ENCODE measurements around the gene GUCA2B.

GUCA2B gene

DNA sequence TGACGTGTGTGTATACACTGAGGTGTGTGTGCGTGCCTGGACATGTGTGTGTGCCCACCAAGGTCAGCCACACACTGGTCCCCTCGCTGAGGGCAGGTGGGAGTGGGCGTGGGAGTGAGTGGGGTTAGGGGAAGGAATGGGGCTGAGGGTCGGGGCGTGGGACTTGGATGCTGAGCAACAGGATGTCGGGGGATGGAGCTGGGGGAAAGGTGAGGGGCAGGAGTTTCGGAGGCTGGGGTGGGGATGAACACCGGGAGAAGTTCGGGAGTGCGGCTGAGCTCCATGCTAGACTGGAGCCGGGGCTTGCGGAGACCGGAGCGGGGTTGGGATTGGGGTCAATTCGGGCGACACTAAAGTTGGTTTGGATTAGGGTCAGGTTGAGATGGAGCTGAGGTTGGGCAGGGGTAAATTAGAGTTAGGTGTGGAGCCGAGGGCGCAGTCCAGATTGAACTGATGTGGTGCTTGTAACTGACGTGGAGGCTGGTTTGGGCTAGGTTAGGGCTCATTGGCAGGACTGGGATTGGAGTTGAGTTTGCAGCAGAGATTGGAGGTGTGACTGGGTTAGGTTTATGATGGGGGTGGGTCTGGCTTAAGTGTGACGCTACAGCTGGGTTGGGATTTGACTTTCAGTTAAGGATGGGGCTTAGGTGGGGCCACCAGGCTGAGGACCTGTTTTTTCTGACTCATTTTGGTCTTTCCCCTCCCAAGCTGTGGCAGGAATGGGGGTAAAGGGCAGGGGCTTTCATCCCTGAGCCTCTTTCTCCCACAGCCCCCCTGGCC is 14.6 kb downstream of the GUCA2B start:
- peaks cover 17% of the 10 kb centered on the region for H3K4me1 ChIP-seq (ENCODE audit: insufficient read depth, low read length)
- no peaks in the 10 kb centered on the region for H3K9me3 ChIP-seq (ENCODE audit: control insufficient read depth, insufficient read depth, low read length)
- no peaks in the 10 kb centered on the region for H3K36me3 ChIP-seq (ENCODE audit: insufficient read depth, low read length)
- H3K9ac ChIP-seq (ENCODE audit: low read depth, low read length): peak overlapping the region; percentile 1; the same call in 1 of the 2 replicates

DNA sequence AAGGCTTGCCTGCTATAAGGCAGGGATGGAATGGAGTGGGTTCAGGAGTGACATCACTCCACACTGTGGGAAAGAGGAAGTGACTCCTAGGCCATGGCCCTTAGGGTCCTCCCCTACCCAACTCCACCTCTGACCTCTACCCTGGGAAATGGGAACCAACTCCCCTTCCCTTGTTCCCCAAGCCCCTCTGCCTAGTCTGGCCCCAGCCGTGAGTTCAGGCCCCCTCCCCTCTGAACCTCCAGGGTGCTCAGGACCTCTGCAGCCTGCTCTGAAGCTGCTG is 15.1 kb downstream of the GUCA2B start:
- Histone ChIP-seq H3K9me3 (ENCODE audit: control insufficient read depth, insufficient read depth, low read length) (no peaks in the 10 kb centered on the region), H3K9ac (ENCODE audit: low read depth, low read length) (no peak overlapping the region; the same call in 1 of the 2 replicates), H3K36me3 (ENCODE audit: insufficient read depth, low read length) (no peaks in the 10 kb centered on the region), H3K4me1 (ENCODE audit: insufficient read depth, low read length) (peaks cover 17% of the 10 kb centered on the region)

DNA sequence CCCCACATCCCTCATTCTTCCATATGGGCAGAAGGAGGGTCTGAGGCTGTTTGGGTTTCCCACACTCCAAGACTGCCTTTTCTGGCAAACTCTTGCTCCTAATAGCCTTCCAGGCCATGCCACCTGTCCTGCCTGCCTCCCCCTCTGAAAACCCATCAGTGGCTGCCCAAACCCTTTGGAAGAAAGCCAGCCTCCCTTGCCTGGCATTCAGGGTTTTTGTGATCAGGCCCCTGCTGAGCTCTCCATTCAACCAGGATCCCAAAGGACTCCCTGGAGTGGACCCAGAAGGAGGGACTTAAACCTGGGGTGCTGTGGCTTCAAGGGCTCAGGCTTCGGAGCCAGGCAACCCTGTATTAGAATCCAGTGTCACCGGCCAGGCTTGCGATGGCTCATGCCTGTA is 15.6 kb downstream of the GUCA2B start:
- H3K9me3 ChIP-seq (ENCODE audit: control insufficient read depth, insufficient read depth, low read length): no peaks in the 10 kb centered on the region
- H3K4me1 ChIP-seq (ENCODE audit: insufficient read depth, low read length): peaks cover 17% of the 10 kb centered on the region
- H3K9ac ChIP-seq (ENCODE audit: low read depth, low read length): no peak overlapping the region
- no peaks in the 10 kb centered on the region for H3K36me3 ChIP-seq (ENCODE audit: insufficient read depth, low read length)

DNA sequence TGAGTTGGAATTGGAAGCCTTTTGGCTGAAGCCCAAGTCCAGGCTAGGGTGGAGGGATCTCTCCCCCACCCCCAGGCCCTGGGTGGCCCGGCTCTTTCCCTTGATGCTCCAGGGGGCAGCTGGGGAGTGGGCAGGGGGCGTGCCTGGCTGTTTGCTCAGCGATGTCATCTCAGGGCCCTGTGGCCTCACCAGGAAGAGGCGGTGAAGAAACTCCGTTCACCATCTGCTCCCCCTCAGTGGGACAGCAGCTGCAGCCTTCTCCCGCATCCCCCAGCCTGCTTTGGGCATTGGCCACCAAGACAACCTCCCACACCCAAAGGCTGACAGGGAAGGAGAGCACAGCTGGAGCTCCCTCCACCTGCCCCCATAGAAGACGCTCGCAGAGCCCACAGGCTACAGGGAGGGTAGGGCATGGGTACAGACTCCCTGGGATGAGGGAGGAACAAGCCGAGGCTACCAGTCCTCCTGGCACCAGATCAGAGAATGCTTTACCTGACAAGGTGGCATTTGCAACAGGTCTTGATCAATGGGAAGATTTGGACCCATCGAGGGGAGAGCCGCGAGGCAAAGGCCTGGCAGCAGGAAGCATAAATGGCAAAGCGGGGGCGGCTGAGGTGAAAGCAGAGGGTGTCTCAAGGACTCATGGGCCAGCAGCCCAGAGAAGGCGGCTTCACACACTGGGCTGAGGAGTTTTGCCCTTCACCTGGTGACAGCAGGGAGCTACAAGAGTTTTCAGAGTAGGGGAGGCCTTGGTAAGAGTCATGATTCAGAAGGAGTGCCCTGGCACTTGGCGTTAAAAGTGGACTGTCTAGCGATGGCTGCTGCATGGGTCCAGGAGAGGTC is 17.8 kb downstream of the GUCA2B start:
- Histone ChIP-seq H3K4me1 (ENCODE audit: insufficient read depth, low read length) (peaks cover 7% of the 10 kb centered on the region), H3K9ac (ENCODE audit: low read depth, low read length) (no peak overlapping the region), H3K9me3 (ENCODE audit: control insufficient read depth, insufficient read depth, low read length) (no peaks in the 10 kb centered on the region), H3K36me3 (ENCODE audit: insufficient read depth, low read length) (peaks cover 3% of the 10 kb centered on the region; the same call in 1 of the 2 replicates)

DNA sequence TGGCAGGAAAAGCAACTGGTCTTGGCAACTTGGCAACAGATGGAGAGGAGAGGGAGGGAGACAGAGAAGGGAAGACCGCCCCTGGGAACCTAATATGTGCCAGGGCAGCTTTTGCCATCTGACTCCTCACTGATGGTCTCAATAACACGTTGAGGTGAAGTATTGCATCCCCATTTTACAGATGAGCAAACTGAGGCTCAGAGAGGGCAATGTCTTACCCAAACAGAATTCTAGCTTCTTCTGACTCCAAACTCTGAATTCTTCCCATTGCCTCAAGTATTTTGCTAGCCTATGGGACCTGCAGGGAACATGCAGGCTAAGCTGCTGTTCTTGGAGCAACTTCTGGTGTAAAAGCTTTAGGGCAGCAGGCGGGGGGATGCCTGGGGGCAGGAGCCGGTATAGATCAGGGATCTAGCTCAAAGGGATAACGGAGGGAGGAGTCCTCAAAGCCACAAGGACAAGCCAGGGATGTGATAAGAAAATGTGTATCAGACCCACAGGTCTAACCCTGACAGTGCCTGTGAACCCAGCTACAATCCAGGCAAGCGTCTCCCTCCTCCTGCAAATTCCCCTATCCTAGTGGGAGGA is 18.6 kb downstream of the GUCA2B start:
- peaks cover 4% of the 10 kb centered on the region; the same call in 1 of the 2 replicates for H3K4me1 ChIP-seq (ENCODE audit: insufficient read depth, low read length)
- no peaks in the 10 kb centered on the region for H3K9me3 ChIP-seq (ENCODE audit: control insufficient read depth, insufficient read depth, low read length)
- peaks cover 3% of the 10 kb centered on the region; the same call in 1 of the 2 replicates for H3K36me3 ChIP-seq (ENCODE audit: insufficient read depth, low read length)
- H3K9ac ChIP-seq (ENCODE audit: low read depth, low read length): no peak overlapping the region

DNA sequence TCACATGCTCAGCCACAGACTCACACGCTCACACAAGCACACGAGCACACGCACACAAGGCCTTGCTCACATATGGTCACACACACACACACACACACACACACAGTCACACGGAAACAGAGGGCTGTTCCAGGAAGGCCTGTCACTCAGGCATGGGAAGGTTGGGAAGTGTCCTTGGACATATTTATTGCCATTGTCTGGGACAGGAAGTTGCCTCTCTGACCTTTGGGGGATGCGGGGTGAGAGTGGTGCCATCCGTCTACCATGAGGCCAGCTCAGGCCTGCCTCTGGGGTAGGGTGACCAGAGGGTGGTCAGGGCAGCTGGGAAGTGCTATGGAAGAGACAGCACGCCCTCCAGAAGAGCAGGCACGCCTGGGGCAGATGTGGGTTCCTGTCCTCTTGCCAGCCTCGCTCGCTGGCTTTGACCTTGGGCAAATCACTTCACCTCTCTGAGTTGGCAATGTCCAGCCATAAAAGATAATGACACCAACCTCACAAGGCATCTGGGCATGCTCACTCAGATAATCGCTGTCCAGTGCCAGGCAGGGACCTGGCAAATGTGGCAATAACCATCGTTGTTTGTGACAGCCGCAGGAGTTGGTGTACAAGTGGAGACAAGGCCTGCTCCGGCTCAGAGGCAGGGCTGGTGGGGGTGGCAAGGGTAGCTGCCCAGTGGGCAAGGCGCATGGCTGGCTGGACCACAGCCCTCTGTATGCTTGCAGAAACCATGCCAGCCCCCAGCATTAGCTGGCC is 19.3 kb downstream of the GUCA2B start:
- Histone ChIP-seq H3K9ac (ENCODE audit: low read depth, low read length) (no peak overlapping the region), H3K36me3 (ENCODE audit: insufficient read depth, low read length) (peaks cover 3% of the 10 kb centered on the region; the same call in 1 of the 2 replicates), H3K9me3 (ENCODE audit: control insufficient read depth, insufficient read depth, low read length) (no peaks in the 10 kb centered on the region), H3K4me1 (ENCODE audit: insufficient read depth, low read length) (peaks cover 4% of the 10 kb centered on the region; the same call in 1 of the 2 replicates)

DNA sequence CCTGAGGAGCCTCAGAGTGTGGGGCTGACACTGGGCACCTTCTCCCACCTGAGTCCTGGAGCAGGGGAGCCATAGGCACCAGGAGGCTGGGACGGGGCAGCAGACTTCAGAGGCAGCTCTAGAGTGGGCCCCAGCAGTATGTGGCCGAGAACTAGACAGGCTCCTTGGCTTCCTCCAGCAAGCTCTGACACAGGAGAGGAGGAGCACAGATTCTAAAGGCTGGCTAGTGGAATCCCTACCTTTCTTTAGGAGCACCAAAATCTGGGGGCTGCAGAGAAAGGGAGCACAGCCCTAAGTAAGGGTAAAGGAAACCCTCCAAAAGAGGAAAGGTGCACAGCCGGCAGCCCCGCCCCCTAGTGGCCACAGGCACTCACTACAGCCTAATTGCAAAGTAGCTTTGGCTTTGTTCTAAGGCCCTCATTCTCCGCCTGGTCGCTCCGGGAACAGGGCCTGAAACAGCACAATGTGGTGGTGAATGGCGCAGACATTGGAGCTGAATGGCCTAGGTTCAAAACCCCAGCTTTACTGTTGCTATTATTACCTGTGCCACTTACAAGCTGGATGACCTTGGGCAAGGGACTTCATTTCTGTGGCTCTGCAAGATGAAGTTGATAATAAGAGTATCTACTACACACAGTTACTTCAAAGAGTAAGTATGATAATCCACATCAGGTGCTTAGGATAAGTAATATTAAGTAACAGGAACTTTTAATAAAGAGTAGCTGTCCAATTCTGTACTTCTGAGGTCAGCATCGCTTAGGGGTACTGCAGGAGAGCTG is 20.1 kb downstream of the GUCA2B start:
- Histone ChIP-seq H3K9me3 (ENCODE audit: control insufficient read depth, insufficient read depth, low read length) (no peaks in the 10 kb centered on the region), H3K4me1 (ENCODE audit: insufficient read depth, low read length) (peaks cover under 1% of the 10 kb centered on the region; the same call in 1 of the 2 replicates), H3K36me3 (ENCODE audit: insufficient read depth, low read length) (peaks cover 3% of the 10 kb centered on the region; the same call in 1 of the 2 replicates), H3K9ac (ENCODE audit: low read depth, low read length) (no peak overlapping the region)

DNA sequence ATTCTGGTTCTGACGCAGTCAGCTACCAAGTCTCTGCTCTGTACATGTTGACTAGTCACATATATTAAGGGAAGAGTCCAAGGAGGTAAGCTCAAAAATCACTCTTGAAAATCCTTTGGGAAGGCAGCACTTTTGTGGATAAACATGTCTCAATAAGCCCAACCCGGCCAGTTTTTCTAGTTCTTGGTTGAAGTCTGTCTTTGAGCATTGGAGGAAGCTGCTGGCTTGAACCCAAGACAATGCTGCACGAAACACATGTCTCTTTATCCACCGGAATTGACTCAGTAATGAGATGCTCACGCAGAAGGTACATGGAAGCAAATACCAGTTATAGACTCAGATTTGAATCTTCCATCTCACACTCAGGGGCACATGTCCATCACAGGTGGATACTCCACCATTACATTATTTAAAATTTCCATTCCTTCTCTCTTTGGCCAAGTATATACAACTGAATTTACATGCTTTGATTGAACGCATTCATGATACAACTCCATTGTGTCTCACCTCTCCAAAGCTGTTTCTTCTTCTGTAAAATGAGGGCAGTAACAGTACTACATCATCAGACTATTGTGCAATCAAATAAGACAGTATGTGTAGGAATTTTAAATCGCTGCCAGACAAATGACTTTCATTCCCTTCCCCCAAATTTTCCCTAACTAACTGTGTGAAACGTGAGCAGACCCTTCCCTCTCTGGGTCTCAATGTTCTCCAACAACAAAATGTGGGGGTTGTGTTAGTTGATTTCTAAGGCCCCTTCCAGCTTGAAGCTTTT is 20.9 kb downstream of the GUCA2B start:
- H3K9me3 ChIP-seq (ENCODE audit: control insufficient read depth, insufficient read depth, low read length): no peaks in the 10 kb centered on the region
- no peak overlapping the region for H3K9ac ChIP-seq (ENCODE audit: low read depth, low read length)
- H3K4me1 ChIP-seq (ENCODE audit: insufficient read depth, low read length): no peaks in the 10 kb centered on the region; the same call in 1 of the 2 replicates
- H3K36me3 ChIP-seq (ENCODE audit: insufficient read depth, low read length): peaks cover 3% of the 10 kb centered on the region; the same call in 1 of the 2 replicates

DNA sequence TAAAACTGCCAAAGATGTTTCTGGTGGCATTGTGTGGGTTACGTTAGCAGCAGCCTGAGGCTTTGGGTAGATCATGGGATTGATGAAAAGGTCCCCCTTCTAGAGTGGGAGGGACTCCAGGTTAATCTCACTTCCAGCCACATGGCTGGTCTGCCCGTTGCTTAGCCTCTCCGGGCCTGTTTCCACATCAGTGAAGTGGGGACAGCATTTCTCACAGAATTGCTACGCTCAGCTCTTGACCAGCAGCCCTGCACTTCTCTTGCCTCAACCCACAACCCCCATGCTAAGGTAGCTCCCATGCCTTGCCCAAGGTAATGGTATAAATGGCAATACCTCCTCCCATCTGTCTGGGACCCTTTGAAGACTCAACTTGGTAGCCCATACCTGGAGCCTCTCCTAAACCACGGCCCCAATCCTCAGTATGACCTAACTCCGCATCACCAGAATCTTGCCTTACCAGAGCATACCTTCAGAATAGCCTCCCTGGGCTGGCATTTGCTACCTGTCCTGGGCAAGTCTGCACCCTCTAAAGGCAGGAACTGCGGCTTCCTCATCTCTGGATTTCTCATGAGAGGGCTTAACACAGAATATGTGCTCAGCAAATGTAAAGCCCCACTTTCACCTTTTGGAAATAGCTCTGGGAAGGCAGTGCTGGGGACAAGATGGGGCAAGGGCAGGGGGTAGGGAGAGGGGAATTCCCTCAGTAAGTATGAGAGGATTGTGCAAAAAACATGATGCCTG is 22.3 kb downstream of the GUCA2B start:
- Histone ChIP-seq H3K36me3 (ENCODE audit: insufficient read depth, low read length) (peaks cover 3% of the 10 kb centered on the region; the same call in 1 of the 2 replicates), H3K4me1 (ENCODE audit: insufficient read depth, low read length) (no peaks in the 10 kb centered on the region; the same call in 1 of the 2 replicates), H3K9me3 (ENCODE audit: control insufficient read depth, insufficient read depth, low read length) (no peaks in the 10 kb centered on the region), H3K9ac (ENCODE audit: low read depth, low read length) (no peak overlapping the region)

DNA sequence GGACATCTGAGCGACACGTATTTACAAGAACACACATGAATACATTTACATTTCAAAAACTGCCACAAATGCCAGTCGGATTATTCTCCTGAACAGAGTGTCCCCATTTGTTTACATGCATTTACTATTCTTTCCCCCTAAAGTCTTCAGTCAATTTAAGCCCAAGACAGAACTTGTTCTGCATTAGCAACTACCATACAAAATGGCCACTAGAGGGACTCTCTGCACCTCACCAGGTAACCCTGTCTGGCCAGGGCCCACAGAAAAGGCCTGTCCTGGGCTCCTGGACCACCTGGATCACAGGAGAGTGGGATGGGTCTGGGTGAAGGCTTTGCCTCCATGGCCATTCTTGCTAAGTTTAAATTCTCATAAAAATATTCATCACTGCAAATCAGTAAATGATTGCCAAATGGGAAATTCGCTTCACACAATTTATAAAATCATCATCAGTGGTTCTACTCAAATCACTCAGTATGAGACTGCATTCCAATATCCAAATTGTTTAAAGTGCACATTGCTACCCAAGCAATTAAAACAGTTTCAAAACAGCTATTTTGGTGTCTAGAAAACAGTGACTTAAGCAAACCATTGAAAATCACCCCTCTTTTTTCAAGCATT is 23.8 kb downstream of the GUCA2B start:
- H3K36me3 ChIP-seq (ENCODE audit: insufficient read depth, low read length): peaks cover 3% of the 10 kb centered on the region; the same call in 1 of the 2 replicates
- H3K9ac ChIP-seq (ENCODE audit: low read depth, low read length): no peak overlapping the region
- H3K9me3 ChIP-seq (ENCODE audit: control insufficient read depth, insufficient read depth, low read length): no peaks in the 10 kb centered on the region
- no peaks in the 10 kb centered on the region; the same call in 1 of the 2 replicates for H3K4me1 ChIP-seq (ENCODE audit: insufficient read depth, low read length)

DNA sequence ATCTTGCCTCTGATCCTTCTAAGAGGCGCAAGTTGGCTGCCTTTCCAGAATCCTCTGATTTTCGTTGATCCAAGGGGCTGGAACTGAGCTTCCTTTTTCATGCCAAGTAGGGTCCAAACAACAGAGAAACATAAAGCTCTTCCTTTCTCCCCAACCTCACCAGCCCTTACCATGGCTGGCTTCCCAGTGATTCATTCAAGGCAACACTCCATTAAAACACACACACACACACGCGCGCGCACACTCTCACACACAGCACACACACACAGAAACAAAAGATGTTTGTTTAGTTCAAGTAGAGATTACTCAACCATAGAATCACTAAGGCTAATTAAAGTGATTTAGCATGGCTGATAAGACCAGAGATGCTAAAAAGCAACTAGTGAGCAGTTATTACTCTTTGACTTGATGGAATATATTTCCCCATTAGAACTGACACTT is 24.4 kb downstream of the GUCA2B start:
- Histone ChIP-seq H3K9ac (ENCODE audit: low read depth, low read length) (no peak overlapping the region), H3K9me3 (ENCODE audit: control insufficient read depth, insufficient read depth, low read length) (no peaks in the 10 kb centered on the region), H3K36me3 (ENCODE audit: insufficient read depth, low read length) (peaks cover 3% of the 10 kb centered on the region; the same call in 1 of the 2 replicates), H3K4me1 (ENCODE audit: insufficient read depth, low read length) (no peaks in the 10 kb centered on the region; the same call in 1 of the 2 replicates)

DNA sequence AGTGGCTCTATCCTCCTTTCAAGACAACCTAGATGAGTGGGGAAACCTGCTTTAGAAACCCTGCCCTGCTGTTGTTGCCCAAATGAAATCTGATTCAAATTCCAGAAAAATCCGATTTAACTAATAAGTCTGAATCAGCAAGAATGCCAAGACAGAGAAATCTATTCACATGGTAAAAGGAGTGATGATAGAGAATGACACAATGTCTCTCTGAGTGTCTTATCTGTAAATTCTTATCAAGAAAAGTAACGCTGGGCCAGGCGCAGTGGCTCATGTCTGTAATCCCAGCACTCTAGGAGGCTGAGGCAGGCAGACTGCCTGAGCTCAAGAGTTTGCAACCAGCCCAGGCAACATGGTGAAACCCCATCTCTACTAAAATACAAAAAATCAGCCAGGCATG is 25.0 kb downstream of the GUCA2B start:
- H3K36me3 ChIP-seq (ENCODE audit: insufficient read depth, low read length): peaks cover 3% of the 10 kb centered on the region; the same call in 1 of the 2 replicates
- no peaks in the 10 kb centered on the region for H3K4me1 ChIP-seq (ENCODE audit: insufficient read depth, low read length)
- no peaks in the 10 kb centered on the region for H3K9me3 ChIP-seq (ENCODE audit: control insufficient read depth, insufficient read depth, low read length)
- no peak overlapping the region for H3K9ac ChIP-seq (ENCODE audit: low read depth, low read length)

Measured in ES-I3 (cell line).